IPS DF 19.7 (cell line): ENCODE results near the gene OXTR.

ENCODE experiments used
- DNase-seq: peaks from one replicate; pipeline ENCODE4 v3.0.0-alpha.2; 2013; ENCODE audit warnings: low read depth, low spot score

OXTR gene

GRCh38 chr3:8767667-8768363, 1.6 kb downstream of the OXTR start:
- DNase-seq, result no peak

GRCh38 chr3:8767256-8767666, 2.2 kb downstream of the OXTR start:
- DNase-seq, result no peak

GRCh38 chr3:8766148-8766547, 3.3 kb downstream of the OXTR start:
- no peak for DNase-seq

DNA sequence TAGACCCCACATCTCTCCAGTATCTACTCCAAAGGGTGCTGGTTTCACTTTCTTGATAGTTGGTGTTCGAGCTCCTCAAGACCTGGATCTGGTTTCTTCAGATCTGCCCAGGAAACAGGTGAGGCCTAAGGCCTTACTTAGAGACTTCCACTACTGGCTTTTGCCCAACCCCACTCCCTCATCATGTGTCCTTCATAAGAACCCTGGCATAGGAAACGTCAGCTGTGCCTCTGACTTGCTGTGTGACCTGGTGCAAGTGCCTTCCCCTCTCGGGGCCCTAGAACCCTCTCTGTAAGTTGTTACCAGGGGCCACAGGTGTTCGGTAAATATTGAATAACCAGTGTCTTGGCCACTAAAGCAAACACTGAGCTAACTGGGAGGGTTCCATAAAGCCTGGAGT, 3.9 kb downstream of the OXTR start:
- no peak for DNase-seq

- DNase-seq, result no peak
Observed at GRCh38 chr3:8764528-8764927, 4.9 kb downstream of the OXTR start.

DNA sequence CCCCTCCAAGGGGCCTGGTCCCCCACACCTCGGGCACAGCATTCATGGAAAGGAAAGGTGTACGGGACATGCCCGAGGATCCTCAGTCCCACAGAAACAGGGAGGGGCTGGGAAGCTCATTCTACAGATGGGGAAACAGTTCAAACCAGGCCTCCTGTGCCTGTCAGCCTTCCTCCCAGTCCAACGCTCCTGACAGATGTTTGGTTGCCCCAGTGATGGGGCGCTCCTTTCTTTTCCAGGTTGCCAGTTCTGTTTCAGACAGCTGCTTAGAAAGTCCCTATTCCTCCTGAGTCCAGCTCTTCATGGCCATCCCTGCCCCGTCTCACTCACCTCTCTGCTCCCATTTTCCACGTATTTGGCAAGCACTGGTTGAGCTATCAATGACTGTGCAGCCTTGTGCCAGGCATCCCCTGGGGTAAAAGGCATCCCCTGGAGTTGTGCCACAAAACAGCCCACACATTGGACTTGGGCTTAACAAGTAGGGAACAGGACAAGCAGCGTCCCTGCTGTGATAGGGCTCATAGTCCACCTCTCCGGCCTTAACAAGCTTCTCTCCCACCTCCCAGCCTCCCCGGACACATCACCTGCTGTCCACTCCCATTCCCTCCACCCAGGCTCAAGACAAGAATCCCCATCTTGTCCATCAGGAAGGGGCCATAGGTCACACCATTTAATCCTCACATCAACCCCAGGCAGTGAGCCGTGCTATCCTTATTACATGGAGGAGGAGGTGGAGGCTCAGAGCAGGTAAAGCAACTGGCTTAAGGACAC, 6.6 kb downstream of the OXTR start:
- no peak for DNase-seq

DNA sequence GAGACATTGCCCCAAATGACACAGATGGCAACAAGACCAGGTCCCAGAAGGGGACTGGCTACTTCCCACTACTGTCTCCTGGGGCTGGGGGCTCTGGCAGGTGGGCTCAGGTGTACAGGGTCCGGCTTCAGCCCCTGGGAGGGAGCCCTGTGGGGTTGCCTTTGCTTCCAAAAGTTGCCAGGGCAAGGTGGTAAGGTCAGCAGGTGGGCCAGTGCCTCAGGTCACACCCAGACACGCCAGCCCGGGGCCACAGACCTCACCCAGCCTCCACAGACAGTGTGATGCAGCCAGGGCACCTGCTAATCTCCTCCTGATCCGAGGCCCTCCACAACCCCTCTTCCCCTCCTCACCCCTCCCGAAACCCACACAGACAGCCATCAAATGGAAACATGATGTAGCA, 7.5 kb downstream of the OXTR start:
- no peak for DNase-seq

DNA sequence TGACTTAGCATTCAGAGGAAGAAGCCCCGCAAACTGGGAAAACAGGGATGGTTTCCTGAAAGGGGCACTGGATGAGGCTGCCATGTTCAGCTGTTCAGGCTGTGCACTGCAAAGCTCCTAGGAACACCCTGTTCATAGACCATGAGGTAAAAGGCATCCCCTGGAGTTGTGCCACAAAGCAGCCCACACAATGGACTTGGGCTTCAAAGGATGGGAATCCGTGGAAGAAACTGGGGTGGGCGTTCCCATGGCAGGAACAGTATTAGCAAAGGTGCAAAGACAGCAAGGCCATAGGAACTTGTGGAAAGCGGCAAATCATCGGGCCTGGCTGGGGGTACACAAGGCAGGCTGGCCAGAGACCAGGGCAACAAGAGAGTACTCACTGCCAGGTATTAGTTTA, 8.9 kb downstream of the OXTR start:
- no peak for DNase-seq

DNA sequence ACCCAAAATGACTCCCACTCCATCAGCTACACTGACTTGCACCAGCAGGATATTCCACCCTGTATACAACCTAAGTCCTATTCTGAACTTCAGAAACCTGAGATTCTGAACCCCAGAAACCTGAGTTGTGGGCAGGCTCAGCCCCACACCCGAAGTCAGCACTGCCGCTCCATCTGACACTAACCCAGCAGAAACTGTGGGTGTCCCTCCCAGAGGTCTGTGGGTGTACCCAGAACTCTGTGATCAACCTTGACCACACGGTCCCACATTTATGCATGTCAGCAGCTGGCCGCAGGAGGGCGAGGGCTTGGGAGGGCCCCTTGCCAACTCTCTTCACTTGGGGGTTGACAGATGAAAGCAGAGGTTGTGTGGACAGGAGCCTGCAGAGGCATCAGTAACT, 9.3 kb downstream of the OXTR start:
- DNase-seq, result no peak

GRCh38 chr3:8759038-8759707, 10.2 kb downstream of the OXTR start:
- DNase-seq, result no peak

DNA sequence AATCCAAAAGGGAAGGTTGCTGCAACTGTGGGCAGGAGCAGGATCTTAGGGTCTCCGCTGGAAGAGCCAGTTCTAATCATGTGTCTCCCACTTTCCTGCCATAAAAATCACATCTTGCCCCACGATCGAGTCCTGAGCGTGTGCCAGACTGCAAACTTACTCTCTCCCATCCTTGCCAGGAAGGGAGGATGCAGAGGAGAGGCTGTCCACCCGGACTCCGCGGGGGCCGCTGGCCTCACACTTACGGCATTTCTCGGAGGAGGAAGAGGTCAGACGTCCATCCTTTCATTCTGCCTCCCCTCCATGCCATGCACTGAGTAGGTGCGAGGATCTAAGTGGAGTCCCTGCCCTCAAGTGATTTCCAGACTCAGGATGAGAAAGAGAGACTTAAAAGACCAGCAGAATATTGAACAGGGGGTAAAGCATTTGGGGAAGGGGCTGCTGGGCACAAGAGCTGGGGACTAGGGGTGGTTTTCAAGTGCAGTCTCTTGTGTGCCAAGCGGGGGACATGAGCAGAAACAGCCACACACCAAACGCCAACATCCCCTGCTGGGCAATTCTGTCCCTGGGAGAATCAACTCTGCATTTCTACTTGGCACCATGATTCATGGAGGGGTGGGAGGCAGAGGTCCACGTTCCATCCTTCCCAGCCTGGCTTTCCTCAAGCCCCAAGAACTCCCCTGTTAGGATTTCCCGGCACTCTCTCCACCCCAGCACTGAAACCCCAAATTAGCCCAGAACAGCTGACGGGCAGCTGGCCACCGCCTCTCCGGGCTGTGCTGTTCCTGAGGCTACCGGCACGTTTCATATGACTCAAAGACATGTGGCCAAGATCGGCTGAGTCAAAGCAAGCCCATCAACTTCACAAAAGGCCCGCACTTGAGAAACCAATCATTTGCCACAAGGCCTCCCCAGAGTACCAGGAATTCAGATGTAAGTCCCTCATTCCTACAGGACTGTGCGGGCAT, 11.6 kb downstream of the OXTR start:
- no peak for DNase-seq

DNA sequence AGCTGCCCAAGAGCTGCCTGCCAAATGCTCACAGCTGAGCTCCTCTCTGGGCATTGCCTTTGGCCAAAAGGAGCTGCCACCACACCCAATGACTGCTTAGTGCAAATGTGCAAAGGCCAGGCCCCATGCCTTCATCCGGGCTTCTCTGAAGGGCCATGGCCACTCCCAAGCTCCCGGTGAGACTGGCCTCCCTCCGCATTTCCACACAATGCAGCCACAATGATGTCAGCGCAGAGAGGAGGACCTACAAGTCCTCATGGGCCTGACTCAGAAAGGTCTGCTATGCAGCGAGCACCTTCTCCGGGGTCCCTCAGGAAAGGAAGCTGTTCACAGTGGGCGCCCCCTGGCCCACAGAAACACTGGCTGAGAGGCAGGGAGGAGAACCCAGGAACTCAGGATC, 12.7 kb downstream of the OXTR start:
- no peak for DNase-seq

- DNase-seq, result no peak
Observed at GRCh38 chr3:8755564-8756237, 13.7 kb downstream of the OXTR start.

DNA sequence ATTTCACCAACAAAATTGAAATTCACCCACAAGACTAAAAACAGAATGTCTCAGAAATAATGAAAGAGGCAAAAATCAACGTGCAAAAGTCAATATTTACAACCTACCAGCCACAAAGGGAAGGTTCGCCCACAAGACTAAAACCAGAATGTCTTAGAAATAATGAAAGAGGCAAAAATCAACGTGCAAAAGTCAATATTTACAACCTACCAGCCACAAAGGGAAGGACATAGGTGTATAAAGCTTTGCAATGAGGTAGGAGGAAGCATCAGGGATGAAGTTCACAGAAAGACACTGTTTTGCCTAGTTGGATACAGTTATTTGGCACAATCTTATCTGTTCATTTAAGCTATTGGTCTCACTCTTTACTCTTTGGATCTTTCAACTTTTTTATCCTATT, 14.3 kb downstream of the OXTR start:
- no peak for DNase-seq

GRCh38 chr3:8752832-8753231, 16.6 kb downstream of the OXTR start:
- DNase-seq, result no peak

GRCh38 chr3:8749316-8749715, 20.1 kb downstream of the OXTR start:
- DNase-seq, result no peak

DNA sequence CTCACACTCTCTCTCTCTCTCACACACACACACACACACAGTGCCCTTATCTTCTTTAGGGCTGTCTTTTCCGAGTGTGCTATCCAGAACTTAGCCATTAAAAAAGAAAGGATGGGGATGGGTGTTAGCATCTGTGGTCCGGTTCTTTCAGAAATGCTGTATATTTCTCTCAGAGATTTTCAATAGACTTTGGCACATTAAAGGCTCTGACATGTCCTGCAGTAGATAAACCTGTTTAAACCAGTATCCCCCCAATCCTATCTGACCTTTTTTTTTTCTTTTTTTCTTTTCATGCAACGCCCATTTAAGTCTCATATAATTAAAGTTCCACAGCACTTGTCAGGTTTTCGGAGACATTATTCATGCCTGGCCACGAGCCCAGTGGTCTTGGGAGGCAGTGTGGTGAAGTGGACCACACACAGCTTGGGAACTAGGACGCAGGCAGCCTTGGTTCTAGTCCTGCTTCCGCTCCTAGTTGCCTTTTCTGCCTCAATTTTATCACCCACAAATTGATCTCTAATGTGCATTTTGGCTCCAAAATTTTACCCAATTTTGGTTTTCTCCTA, 22.6 kb downstream of the OXTR start:
- no peak for DNase-seq

DNA sequence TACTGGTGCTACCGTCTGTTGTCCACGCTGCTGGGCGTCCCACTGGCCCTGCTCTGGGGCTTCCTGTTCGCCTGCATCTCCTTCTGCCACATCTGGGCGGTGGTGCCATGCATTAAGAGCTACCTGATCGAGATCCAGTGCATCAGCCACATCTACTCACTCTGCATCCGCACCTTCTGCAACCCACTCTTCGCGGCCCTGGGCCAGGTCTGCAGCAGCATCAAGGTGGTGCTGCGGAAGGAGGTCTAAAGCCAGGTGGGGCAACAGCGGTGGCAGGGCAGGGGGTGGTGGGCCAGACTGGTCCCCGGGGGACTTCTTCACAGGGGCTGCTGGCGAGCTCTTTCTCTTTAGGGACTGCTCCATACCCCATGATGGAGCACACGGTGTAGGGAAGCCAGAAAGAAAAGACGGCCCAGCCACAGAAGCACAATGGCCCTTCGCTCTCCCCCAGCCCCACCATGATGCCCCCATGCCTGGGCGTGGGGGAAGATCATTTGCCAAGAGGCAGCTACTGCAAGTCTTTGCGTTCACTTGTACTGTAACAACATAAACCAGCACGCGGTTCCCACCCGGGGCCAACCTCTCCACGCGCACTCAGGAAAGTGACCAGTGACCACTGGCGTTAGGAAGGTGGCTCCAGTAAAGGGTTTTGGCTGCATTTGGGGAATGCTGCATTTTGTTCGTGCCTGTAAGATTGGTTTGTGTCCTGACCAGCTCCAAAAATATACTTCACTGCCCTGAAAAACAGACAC, 23.6 kb downstream of the OXTR start:
- DNase-seq, result no peak

DNA sequence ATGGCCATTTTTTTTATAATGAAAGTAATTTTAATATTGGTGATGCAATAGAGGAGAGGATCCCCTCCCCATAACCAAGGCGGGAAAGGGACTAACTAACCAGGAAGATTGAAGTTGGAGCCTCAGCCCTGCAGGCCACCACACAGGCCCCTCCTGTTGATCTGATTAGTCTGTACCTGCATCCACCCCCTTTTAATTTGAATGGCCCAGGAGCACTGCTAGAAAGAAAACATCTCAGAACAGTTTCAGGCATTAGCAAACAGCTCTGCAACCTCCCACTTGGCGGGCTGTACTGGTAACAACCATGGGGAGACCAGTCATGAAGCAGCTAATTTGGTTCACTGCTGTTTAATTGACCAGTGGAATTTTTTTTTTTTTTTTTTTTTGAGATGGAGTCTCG, 25.5 kb downstream of the OXTR start:
- DNase-seq, result no peak

GRCh38 chr3:8743021-8743601, 26.3 kb downstream of the OXTR start:
- no peak for DNase-seq
